Tibial artery (tissue), 4 donors: ENCODE results near the gene SRPRA.

Source experiments
- DNase-seq, 2 donors: peaks; one replicate each; pipeline ENCODE4 v3.0.0-alpha.2; 2019
- H3K27ac ChIP-seq, 2 donors: fragments of 200-600 bp; sonication (generic) in 1 of 2; 1 replicate in 1 of 2; 2 replicates in 1 of 2; pipeline ENCODE4 v1.5.1; 2018 to 2019; ENCODE audit warnings: mild to moderate bottlenecking in 1 of 2
- H3K27me3 ChIP-seq, 2 donors: fragments of 200-600 bp; sonication (generic) in 1 of 2; one replicate each; pipeline versions ENCODE4 v1.5.1 to v1.6.0; 2016 to 2019
- H3K36me3 ChIP-seq, 3 donors: fragments of 200-600 bp; sonication (generic) in 2 of 3; one replicate each; pipeline ENCODE4 v1.5.1; 2016 to 2019; ENCODE audit warnings: mild to moderate bottlenecking in 2 of 3
- H3K4me1 ChIP-seq, 4 donors: fragments of 200-600 bp; sonication (generic) in 2 of 4; 1 replicate in 3 of 4; 2 replicates in 1 of 4; pipeline ENCODE4 v1.5.1; 2016 to 2019
- H3K4me3 ChIP-seq, 2 donors: fragments of 200-600 bp; sonication (generic) in 1 of 2; 1 replicate in 1 of 2; 2 replicates in 1 of 2; pipeline ENCODE4 v1.5.1; 2018 to 2019; ENCODE audit warnings: mild to moderate bottlenecking in 2 of 2
- H3K9me3 ChIP-seq, 3 donors: fragments of 200-600 bp; sonication (generic) in 1 of 3; one replicate each; pipeline ENCODE4 v1.5.1; 2016 to 2019
- CTCF ChIP-seq, 2 experiments: fragments of 200-600 bp in 1 of 2; fragments of 450-650 bp in 1 of 2; IDR thresholded peaks; one replicate each; pipeline ENCODE4 v1.5.1; 2017 to 2019; ENCODE audit warnings: antibody characterized with exemption in 2 of 2, mild to moderate bottlenecking in 1 of 2, moderate library complexity in 1 of 2
- intact Hi-C: fragments of 100-400 bp; cut with DNase I; formaldehyde crosslinking; loops from one replicate; pipeline ENCODE4 v1.15.0; 2023; ENCODE audit warnings: low total_unique reads

SRPRA gene

GRCh38 chr11:126217491-126217890, 51.2 kb downstream of the SRPRA start:
- no peak overlapping the region for H3K4me3 ChIP-seq
- DNase-seq, result no peak
- no peaks in the 10 kb centered on the region for H3K36me3 ChIP-seq
- no peak overlapping the region for H3K27ac ChIP-seq
- intact Hi-C loops, result no loop called here
- TF ChIP-seq CTCF (IDR thresholded peaks at IDR 0.05), result no peak
- H3K4me1 ChIP-seq, result peaks cover 0 to 9% (median 2%) of the 10 kb centered on the region in 4 donors
- H3K27me3 ChIP-seq, result no peaks in the 10 kb centered on the region
- H3K9me3 ChIP-seq, result no peaks in the 10 kb centered on the region

GRCh38 chr11:126216526-126217305, 52.0 kb downstream of the SRPRA start:
- TF ChIP-seq CTCF (IDR thresholded peaks at IDR 0.05), result no peak
- Histone ChIP-seq H3K36me3 (no peaks in the 10 kb centered on the region), H3K27me3 (no peaks in the 10 kb centered on the region), H3K4me3 (no peak overlapping the region), H3K9me3 (no peaks in the 10 kb centered on the region), H3K4me1 (peaks cover 0 to 12% (median 8%) of the 10 kb centered on the region in 4 donors), H3K27ac (no peak overlapping the region)
- intact Hi-C loops, result no loop called here
- no peak for DNase-seq

GRCh38 chr11:126214841-126215240, 53.9 kb downstream of the SRPRA start:
- DNase-seq, result no peak
- Histone ChIP-seq H3K4me1 (peaks cover 0 to 20% (median 15%) of the 10 kb centered on the region in 4 donors), H3K9me3 (no peaks in the 10 kb centered on the region), H3K27me3 (no peaks in the 10 kb centered on the region), H3K36me3 (peaks cover 0 to under 1% (median 0%) of the 10 kb centered on the region in 3 donors), H3K4me3 (no peak overlapping the region), H3K27ac (no peak overlapping the region)
- intact Hi-C loops, result no loop called here
- no peak for TF ChIP-seq CTCF (IDR thresholded peaks at IDR 0.05)

GRCh38 chr11:126214441-126214840, 54.3 kb downstream of the SRPRA start:
- Histone ChIP-seq H3K4me3 (no peak overlapping the region), H3K27me3 (no peaks in the 10 kb centered on the region), H3K27ac (no peak overlapping the region), H3K36me3 (peaks cover 0 to 4% (median 0%) of the 10 kb centered on the region in 3 donors), H3K9me3 (no peaks in the 10 kb centered on the region), H3K4me1 (peaks cover 0 to 20% (median 15%) of the 10 kb centered on the region in 4 donors)
- intact Hi-C loops, result no loop called here
- no peak for DNase-seq
- no peak for TF ChIP-seq CTCF (IDR thresholded peaks at IDR 0.05)
